GM23248 (cell line): Measurements from ENCODE around the gene ARHGEF11.

ENCODE experiments used
- EZH2 ChIP-seq: fragments of 200-600 bp; sonication (generic); IDR thresholded peaks from 2 replicates; pipeline ENCODE4 v1.6.1; 2018; ENCODE audit warnings: antibody characterized with exemption, mild to moderate bottlenecking; ENCODE audit not compliant: insufficient read depth, poor library complexity, severe bottlenecking
- EZH2phosphoT487 ChIP-seq: fragments of 200-600 bp; sonication (generic); IDR thresholded peaks from 2 replicates; pipeline ENCODE4 v1.6.1; 2018; ENCODE audit warnings: antibody characterized with exemption, moderate library complexity, mild to moderate bottlenecking, low read depth; ENCODE audit not compliant: insufficient read depth

- TF ChIP-seq EZH2phosphoT487 (peak; percentile 39; the same call in 1 of the 2 replicates), EZH2 (peak; percentile 73)
Observed at GRCh38 chr1:156920233-156921052, 125.1 kb downstream of the ARHGEF11 start, which contains the start of gene LRRC71.
